ENCODE data around the gene CACNA1A.

DNA sequence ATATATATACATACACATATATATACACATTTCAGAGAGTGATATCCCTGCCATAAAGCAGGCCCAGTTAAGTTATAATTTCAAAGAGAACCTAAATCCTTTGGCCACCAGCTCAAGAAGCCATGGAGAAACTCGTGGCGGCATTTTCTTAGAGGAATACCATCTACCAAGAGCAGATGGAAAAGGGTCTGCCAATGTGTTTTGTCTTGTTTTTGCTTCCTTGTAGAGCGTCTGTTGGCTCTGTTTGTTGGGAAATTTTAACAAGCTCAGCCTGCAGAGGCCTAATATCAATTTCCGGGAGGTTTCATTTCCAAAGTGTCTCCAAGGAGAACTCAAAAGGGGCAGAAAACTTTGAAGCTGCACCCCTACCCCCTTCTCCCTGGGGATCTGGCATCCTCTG lies 215.5 kb downstream of the CACNA1A start:
- no peak for TF ChIP-seq TAF1 (IDR thresholded peaks at IDR 0.05; ENCODE audit: borderline replicate concordance, low read depth, low read length)
- no peak for TF ChIP-seq POLR2A (IDR thresholded peaks at IDR 0.05; ENCODE audit: low read depth, low read length)
